Activated CD8-positive, alpha-beta memory T cell treated with anti-CD3 and anti-CD28 coated beads for 4 hours (primary cell): ENCODE measurements around the gene CTDP1.
"Not testable (repeated sequence)": the region's sequence is repeated elsewhere in the genome, so short reads cannot be mapped to it uniquely, and the experiment has no call there.

Experiments
- DNase-seq, 2 donors: peaks; one replicate each; pipeline ENCODE4 v3.0.0-alpha.2; 2020; ENCODE audit warnings: low read depth in 2 of 2

The CTDP1 gene

GRCh38 chr18:79702906-79703305 is 23.3 kb downstream of the CTDP1 start:
- DNase-seq, result no peak

GRCh38 chr18:79704631-79705030 is 25.0 kb downstream of the CTDP1 start:
- no peak for DNase-seq

GRCh38 chr18:79705272-79705671 is 25.7 kb downstream of the CTDP1 start:
- no peak for DNase-seq

- no peak for DNase-seq
Observed at GRCh38 chr18:79706006-79706405, 26.4 kb downstream of the CTDP1 start.

- DNase-seq, result no peak
Observed at GRCh38 chr18:79706658-79707057, 27.1 kb downstream of the CTDP1 start.

GRCh38 chr18:79707239-79707638 is 27.6 kb downstream of the CTDP1 start:
- no peak for DNase-seq

GRCh38 chr18:79707671-79708070 is 28.1 kb downstream of the CTDP1 start:
- no peak for DNase-seq

- no peak for DNase-seq
Observed at GRCh38 chr18:79708412-79708811, 28.8 kb downstream of the CTDP1 start.

- no peak for DNase-seq
Observed at GRCh38 chr18:79712206-79712857, 32.7 kb downstream of the CTDP1 start.

GRCh38 chr18:79713341-79713740 is 33.7 kb downstream of the CTDP1 start:
- no peak for DNase-seq

GRCh38 chr18:79714531-79715240 is 35.1 kb downstream of the CTDP1 start:
- DNase-seq, result no peak

- DNase-seq, result no peak
Observed at GRCh38 chr18:79715280-79715679, 35.7 kb downstream of the CTDP1 start.

GRCh38 chr18:79717059-79717458 is 37.5 kb downstream of the CTDP1 start:
- no peak for DNase-seq

- DNase-seq, result no peak
Observed at GRCh38 chr18:79717555-79718074, 38.0 kb downstream of the CTDP1 start.

- DNase-seq, result no peak
Observed at GRCh38 chr18:79718126-79718525, 38.5 kb downstream of the CTDP1 start.

- DNase-seq, result no peak
Observed at GRCh38 chr18:79718878-79719477, 39.4 kb downstream of the CTDP1 start.

GRCh38 chr18:79719478-79720358 is 40.1 kb downstream of the CTDP1 start:
- DNase-seq, result not testable (repeated sequence)

GRCh38 chr18:79720359-79720733 is 40.7 kb downstream of the CTDP1 start:
- no peak for DNase-seq

- DNase-seq, result no peak
Observed at GRCh38 chr18:79723036-79723435, 43.4 kb downstream of the CTDP1 start.

GRCh38 chr18:79723628-79724027 is 44.0 kb downstream of the CTDP1 start:
- DNase-seq, result no peak

GRCh38 chr18:79724299-79725080 is 44.9 kb downstream of the CTDP1 start:
- DNase-seq, result no peak
